WTC11 (cell line): ENCODE results near the gene LIX1L. TPM values are rescaled to one million over a fixed set of nuclear protein-coding genes. Genes with fewer than 3 reads are reported as not detected.

ENCODE experiments used
- ATAC-seq: fragments of 200-7000 bp; cut with Tn5 transposase; 2 replicates; pipeline ENCODE4 v1.10.0; 2021; ENCODE audit warnings: mild to moderate bottlenecking, moderate library complexity
- CTCF ChIA-PET: fragments of 300-600 bp; sonication (Branson Sonifier 250); formaldehyde crosslinking; loops from one replicate; lab custom pipeline; 2021; ENCODE audit warnings: antibody characterized with exemption; lab: Charles Lee
- POLR2A ChIA-PET: fragments of 350-600 bp; sonication (Branson Sonifier 250); formaldehyde crosslinking; loops from one replicate; lab custom pipeline; 2021; ENCODE audit warnings: antibody characterized with exemption; lab: Charles Lee
- DNase-seq: peaks from one replicate; pipeline ENCODE4 v3.0.0; 2021; ENCODE audit warnings: low spot score
- H3K27ac Mint-ChIP-seq: 2 replicates; pipeline ENCODE4 v1.8.0; 2021; ENCODE audit warnings: mixed read lengths
- H3K27me3 Mint-ChIP-seq: 2 replicates; pipeline ENCODE4 v1.8.0; 2021; ENCODE audit warnings: low read depth, mild to moderate bottlenecking, moderate library complexity, mixed read lengths
- H3K36me3 Mint-ChIP-seq: 2 replicates; pipeline ENCODE4 v1.8.0; 2021; ENCODE audit warnings: mixed read lengths
- H3K4me1 Mint-ChIP-seq: 2 replicates; pipeline ENCODE4 v1.8.0; 2022; ENCODE audit warnings: mixed read lengths
- H3K4me3 Mint-ChIP-seq: 2 replicates; pipeline ENCODE4 v1.8.0; 2021; ENCODE audit warnings: mild to moderate bottlenecking, moderate library complexity, mixed read lengths
- H3K9me3 Mint-ChIP-seq: 2 replicates; pipeline ENCODE4 v1.8.0; 2021; ENCODE audit warnings: mixed read lengths
- CDX4 ChIP-seq: fragments of 250-450 bp; sonication (Bioruptor Pico); IDR thresholded peaks from 2 replicates; pipeline ENCODE4 v1.9.0; 2021; ENCODE audit warnings: moderate library complexity, mild to moderate bottlenecking, inconsistent platforms, borderline replicate concordance
- CREB1 ChIP-seq: sonication (generic); formaldehyde crosslinking; IDR thresholded peaks from 2 replicates; pipeline ENCODE4 v1.8.0; 2023; ENCODE audit warnings: mild to moderate bottlenecking, missing genetic modification reagents
- EMX1 ChIP-seq: fragments of 250-450 bp; sonication (Bioruptor Pico); IDR thresholded peaks from 2 replicates; pipeline ENCODE4 v1.8.0; 2021; ENCODE audit warnings: mild to moderate bottlenecking
- ERG ChIP-seq: fragments of 250-450 bp; sonication (Bioruptor Pico); IDR thresholded peaks from 2 replicates; pipeline ENCODE4 v1.8.0; 2021; ENCODE audit warnings: mild to moderate bottlenecking
- FOXJ3 ChIP-seq: sonication (generic); formaldehyde crosslinking; IDR thresholded peaks from 2 replicates; pipeline ENCODE4 v1.9.0; 2021; ENCODE audit warnings: missing genetic modification reagents, mild to moderate bottlenecking, borderline replicate concordance
- FOXK1 ChIP-seq: sonication (generic); formaldehyde crosslinking; IDR thresholded peaks from 2 replicates; pipeline ENCODE4 v1.8.0; 2022; ENCODE audit warnings: mild to moderate bottlenecking, moderate library complexity, missing genetic modification reagents
- FOXP1 ChIP-seq: sonication (generic); formaldehyde crosslinking; IDR thresholded peaks from 2 replicates; pipeline ENCODE4 v1.8.0; 2022; ENCODE audit warnings: missing genetic modification reagents, mild to moderate bottlenecking, moderate library complexity, borderline replicate concordance
- FOXP4 ChIP-seq: sonication (generic); formaldehyde crosslinking; IDR thresholded peaks from 2 replicates; pipeline ENCODE4 v1.8.0; 2022; ENCODE audit warnings: mild to moderate bottlenecking, missing genetic modification reagents
- GABPB1 ChIP-seq: sonication (generic); formaldehyde crosslinking; IDR thresholded peaks from 2 replicates; pipeline ENCODE4 v1.8.1; 2023; ENCODE audit warnings: mild to moderate bottlenecking, missing genetic modification reagents
- HMGA2 ChIP-seq: fragments of 250-450 bp; sonication (Bioruptor Pico); IDR thresholded peaks from 2 replicates; pipeline ENCODE4 v1.4.0; 2021; ENCODE audit warnings: mild to moderate bottlenecking, moderate library complexity
- HMGXB4 ChIP-seq: sonication (generic); formaldehyde crosslinking; IDR thresholded peaks from 2 replicates; pipeline ENCODE4 v1.8.1; 2023; ENCODE audit warnings: mild to moderate bottlenecking, moderate library complexity, missing genetic modification reagents
- JUN ChIP-seq: sonication (generic); formaldehyde crosslinking; IDR thresholded peaks from 2 replicates; pipeline ENCODE4 v1.8.0; 2023; ENCODE audit warnings: mild to moderate bottlenecking, missing genetic modification reagents
- KAT7 ChIP-seq: sonication (generic); formaldehyde crosslinking; IDR thresholded peaks from 2 replicates; pipeline ENCODE4 v1.8.1; 2023; ENCODE audit warnings: missing genetic modification reagents, mild to moderate bottlenecking, borderline replicate concordance
- RORB ChIP-seq: fragments of 250-450 bp; sonication (Bioruptor Pico); IDR thresholded peaks from 2 replicates; pipeline ENCODE4 v1.9.0; 2021; ENCODE audit warnings: mild to moderate bottlenecking
- SOX15 ChIP-seq: fragments of 250-450 bp; sonication (Bioruptor Pico); IDR thresholded peaks from 2 replicates; pipeline ENCODE4 v1.9.0; 2021; ENCODE audit warnings: mild to moderate bottlenecking
- TEAD4 ChIP-seq: sonication (generic); formaldehyde crosslinking; IDR thresholded peaks from 2 replicates; pipeline ENCODE4 v1.8.0; 2022; ENCODE audit warnings: mild to moderate bottlenecking, missing genetic modification reagents
- ZNF121 ChIP-seq: sonication (generic); formaldehyde crosslinking; IDR thresholded peaks from 2 replicates; pipeline ENCODE4 v1.8.0; 2023; ENCODE audit warnings: missing genetic modification reagents
- ZNF396 ChIP-seq: fragments of 250-450 bp; sonication (Bioruptor Pico); IDR thresholded peaks from 2 replicates; pipeline ENCODE4 v1.8.0; 2021; ENCODE audit warnings: mild to moderate bottlenecking, moderate library complexity, borderline replicate concordance
- total RNA-seq: library from RNA; stranded (reverse); gene quantifications from 3 replicates; pipeline ENCODE4 v1.2.3, GENCODE V29; 2021
- TF ChIP-seq, protein P1 (sequence below): sonication (generic); formaldehyde crosslinking; IDR thresholded peaks from 2 replicates; pipeline ENCODE4 v1.8.1; 2022; ENCODE audit warnings: mild to moderate bottlenecking, moderate library complexity, missing genetic modification reagents
- TF ChIP-seq, protein P2 (sequence below): sonication (generic); formaldehyde crosslinking; IDR thresholded peaks from 2 replicates; pipeline ENCODE4 v1.8.1; 2022; ENCODE audit warnings: missing genetic modification reagents, borderline replicate concordance
- TF ChIP-seq, protein P3 (sequence below): sonication (generic); formaldehyde crosslinking; conservative IDR thresholded peaks from 2 replicates; pipeline ENCODE4 v1.8.1; 2023; ENCODE audit warnings: mild to moderate bottlenecking, low read depth, missing genetic modification reagents, moderate library complexity
- TF ChIP-seq, protein P4 (sequence below): sonication (generic); formaldehyde crosslinking; IDR thresholded peaks from 2 replicates; pipeline ENCODE4 v1.8.1; 2023; ENCODE audit warnings: mild to moderate bottlenecking, missing genetic modification reagents, moderate library complexity

LIX1L gene
- total RNA-seq, 1 experiment from 2014 or later = 3.0 TPM

DNA sequence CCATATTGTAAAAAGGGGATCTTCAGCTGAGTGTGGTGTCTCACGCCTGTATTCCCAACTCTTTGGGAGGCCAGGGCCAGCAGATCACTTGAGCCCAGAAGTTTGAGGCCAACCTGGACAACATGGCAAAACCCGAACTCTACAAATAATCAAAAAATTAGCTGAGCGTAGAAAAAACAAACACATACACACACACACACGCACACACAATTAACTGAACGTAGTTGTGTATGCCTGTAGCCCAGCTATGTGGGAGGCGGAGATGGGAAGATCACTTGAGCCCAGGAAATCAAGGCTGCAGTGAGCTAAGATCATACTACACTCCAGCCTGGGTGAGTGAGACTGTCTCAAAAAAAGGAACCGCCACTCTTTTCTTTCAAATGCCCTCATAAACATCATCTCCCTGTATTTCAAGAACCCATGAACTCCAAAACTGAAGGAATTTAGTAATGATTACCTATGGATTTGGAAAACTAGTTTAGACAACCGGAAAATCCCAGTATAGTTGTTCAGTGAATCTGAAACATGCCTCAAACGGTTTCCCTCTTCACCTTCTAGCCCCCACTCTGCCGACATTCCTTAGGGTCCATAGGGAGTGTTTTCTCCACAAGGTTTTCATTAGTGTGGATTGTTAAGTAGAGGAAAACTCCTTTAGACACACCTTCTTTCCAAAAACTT lies 34.1 kb upstream of the LIX1L start:
- ATAC-seq (no peak), DNase-seq (no peak)
- CTCF ChIA-PET = interaction anchor here (0.9 to 3.0 kb wide), 4 partner anchors 12 to 100 kb away, joined by 4 to 21 read pairs (median 8); no protein-coding TSS in a partner anchor
- no peak overlapping the region for H3K4me3 Mint-ChIP-seq
- peaks cover 41% of the 10 kb centered on the region for H3K36me3 Mint-ChIP-seq
- no peaks in the 10 kb centered on the region for H3K27me3 Mint-ChIP-seq
- no peaks in the 10 kb centered on the region for H3K9me3 Mint-ChIP-seq
- peaks cover 51% of the 10 kb centered on the region for H3K4me1 Mint-ChIP-seq
- no peak for TF ChIP-seq FOXJ3
- no peak for TF ChIP-seq FOXP1 (CRISPR knock-in tag)
- TF ChIP-seq HMGXB4 (CRISPR knock-in tag) = no peak
- TF ChIP-seq FOXP4 (CRISPR knock-in tag) = no peak
- peak; percentile 60; the same call in 1 of the 2 replicates for TF ChIP-seq GABPB1
- no peak for TF ChIP-seq HMGA2 (CRISPR knock-in tag)
- TF ChIP-seq, protein P1, sequence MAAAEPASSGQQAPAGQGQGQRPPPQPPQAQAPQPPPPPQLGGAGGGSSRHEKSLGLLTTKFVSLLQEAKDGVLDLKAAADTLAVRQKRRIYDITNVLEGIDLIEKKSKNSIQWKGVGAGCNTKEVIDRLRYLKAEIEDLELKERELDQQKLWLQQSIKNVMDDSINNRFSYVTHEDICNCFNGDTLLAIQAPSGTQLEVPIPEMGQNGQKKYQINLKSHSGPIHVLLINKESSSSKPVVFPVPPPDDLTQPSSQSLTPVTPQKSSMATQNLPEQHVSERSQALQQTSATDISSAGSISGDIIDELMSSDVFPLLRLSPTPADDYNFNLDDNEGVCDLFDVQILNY = no peak
- 0 out of 2 replicates have a peak, but pooled peaks have one; percentile 15 for TF ChIP-seq EMX1 (CRISPR knock-in tag)
- TF ChIP-seq, all 79 proteins: peak for 2
- POLR2A ChIA-PET = interaction anchor here (1.4 kb wide), 1 partner anchor 12 kb away, joined by 4 read pairs; no protein-coding TSS in a partner anchor
- H3K27ac Mint-ChIP-seq = peak overlapping the region; percentile 83

DNA sequence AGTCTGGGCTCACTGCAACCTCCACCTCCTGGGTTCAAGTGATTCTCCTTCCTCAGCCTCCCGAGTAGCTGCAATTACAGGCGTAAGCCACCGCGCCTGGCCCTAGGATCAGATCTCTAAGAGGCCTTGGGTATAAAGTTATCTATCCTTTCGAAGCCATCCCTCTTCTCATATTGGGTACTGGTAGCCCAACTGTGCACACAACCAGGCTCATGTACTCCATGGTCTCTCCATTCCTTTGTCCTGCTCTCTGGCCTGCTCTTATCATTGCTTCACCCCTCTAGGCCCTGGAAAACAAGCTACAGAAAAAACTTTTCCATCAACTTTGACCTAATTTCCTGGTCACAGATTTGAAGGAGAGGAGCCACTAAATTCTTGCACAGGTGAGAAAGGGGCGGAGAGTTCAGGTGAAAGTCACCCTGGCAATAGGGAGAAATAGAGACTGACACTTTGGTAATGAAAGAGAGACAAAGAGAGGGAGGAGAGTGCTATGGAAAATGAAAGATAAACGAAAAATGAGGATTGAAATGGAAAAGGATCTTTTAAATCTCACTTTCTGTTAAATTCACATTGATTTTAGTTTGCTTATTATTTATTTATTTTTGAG lies 32.5 kb upstream of the LIX1L start:
- ATAC-seq (no peak), DNase-seq (no peak)
- Mint-ChIP-seq H3K4me1 (peaks cover 56% of the 10 kb centered on the region), H3K4me3 (no peak overlapping the region), H3K9me3 (no peaks in the 10 kb centered on the region), H3K27ac (peak overlapping the region; percentile 83), H3K27me3 (no peaks in the 10 kb centered on the region), H3K36me3 (peaks cover 30% of the 10 kb centered on the region)
- POLR2A ChIA-PET = interaction anchor here (0.7 to 0.9 kb wide), 3 partner anchors 8 to 145 kb away, joined by 3 to 4 read pairs (median 3); partner anchors contain the start of gene NUDT17
- CTCF ChIA-PET = interaction anchor here (0.6 to 4.8 kb wide), 6 partner anchors 11 to 132 kb away, joined by 3 to 28 read pairs (median 9); partner anchors contain the start of gene PIAS3
- no peak for TF ChIP-seq ZNF121
- TF ChIP-seq SOX15 (CRISPR knock-in tag) = no peak
- TF ChIP-seq ZNF396 (CRISPR knock-in tag) = no peak
- no peak for TF ChIP-seq ERG (CRISPR knock-in tag)
- TF ChIP-seq CREB1 (CRISPR knock-in tag) = no peak
- TF ChIP-seq, protein P2, sequence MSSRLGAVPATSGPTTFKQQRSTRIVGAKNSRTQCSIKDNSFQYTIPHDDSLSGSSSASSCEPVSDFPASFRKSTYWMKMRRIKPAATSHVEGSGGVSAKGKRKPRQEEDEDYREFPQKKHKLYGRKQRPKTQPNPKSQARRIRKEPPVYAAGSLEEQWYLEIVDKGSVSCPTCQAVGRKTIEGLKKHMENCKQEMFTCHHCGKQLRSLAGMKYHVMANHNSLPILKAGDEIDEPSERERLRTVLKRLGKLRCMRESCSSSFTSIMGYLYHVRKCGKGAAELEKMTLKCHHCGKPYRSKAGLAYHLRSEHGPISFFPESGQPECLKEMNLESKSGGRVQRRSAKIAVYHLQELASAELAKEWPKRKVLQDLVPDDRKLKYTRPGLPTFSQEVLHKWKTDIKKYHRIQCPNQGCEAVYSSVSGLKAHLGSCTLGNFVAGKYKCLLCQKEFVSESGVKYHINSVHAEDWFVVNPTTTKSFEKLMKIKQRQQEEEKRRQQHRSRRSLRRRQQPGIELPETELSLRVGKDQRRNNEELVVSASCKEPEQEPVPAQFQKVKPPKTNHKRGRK (CRISPR knock-in tag) = no peak
- TF ChIP-seq KAT7 = no peak
- TF ChIP-seq RORB (CRISPR knock-in tag) = no peak
- TF ChIP-seq, protein P3, sequence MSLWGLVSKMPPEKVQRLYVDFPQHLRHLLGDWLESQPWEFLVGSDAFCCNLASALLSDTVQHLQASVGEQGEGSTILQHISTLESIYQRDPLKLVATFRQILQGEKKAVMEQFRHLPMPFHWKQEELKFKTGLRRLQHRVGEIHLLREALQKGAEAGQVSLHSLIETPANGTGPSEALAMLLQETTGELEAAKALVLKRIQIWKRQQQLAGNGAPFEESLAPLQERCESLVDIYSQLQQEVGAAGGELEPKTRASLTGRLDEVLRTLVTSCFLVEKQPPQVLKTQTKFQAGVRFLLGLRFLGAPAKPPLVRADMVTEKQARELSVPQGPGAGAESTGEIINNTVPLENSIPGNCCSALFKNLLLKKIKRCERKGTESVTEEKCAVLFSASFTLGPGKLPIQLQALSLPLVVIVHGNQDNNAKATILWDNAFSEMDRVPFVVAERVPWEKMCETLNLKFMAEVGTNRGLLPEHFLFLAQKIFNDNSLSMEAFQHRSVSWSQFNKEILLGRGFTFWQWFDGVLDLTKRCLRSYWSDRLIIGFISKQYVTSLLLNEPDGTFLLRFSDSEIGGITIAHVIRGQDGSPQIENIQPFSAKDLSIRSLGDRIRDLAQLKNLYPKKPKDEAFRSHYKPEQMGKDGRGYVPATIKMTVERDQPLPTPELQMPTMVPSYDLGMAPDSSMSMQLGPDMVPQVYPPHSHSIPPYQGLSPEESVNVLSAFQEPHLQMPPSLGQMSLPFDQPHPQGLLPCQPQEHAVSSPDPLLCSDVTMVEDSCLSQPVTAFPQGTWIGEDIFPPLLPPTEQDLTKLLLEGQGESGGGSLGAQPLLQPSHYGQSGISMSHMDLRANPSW (CRISPR knock-in tag) = no peak
- TF ChIP-seq JUN (CRISPR knock-in tag) = no peak
- no peak for TF ChIP-seq FOXP1 (CRISPR knock-in tag)
- no peak for TF ChIP-seq TEAD4 (CRISPR knock-in tag)
- TF ChIP-seq FOXK1 = no peak
- TF ChIP-seq, protein P4, sequence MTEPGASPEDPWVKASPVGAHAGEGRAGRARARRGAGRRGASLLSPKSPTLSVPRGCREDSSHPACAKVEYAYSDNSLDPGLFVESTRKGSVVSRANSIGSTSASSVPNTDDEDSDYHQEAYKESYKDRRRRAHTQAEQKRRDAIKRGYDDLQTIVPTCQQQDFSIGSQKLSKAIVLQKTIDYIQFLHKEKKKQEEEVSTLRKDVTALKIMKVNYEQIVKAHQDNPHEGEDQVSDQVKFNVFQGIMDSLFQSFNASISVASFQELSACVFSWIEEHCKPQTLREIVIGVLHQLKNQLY (CRISPR knock-in tag) = no peak
- TF ChIP-seq CDX4 (CRISPR knock-in tag) = no peak
